GM12892 (cell line): ENCODE data around the gene PRKAR1B.

ENCODE experiments used
- POLR2A ChIP-seq: IDR thresholded peaks from 2 replicates; pipeline ENCODE4 v1.6.1; 2011; ENCODE audit warnings: low read depth, low read length, control low read depth
- TAF1 ChIP-seq: IDR thresholded peaks from 2 replicates; pipeline ENCODE4 v1.6.1; 2011; ENCODE audit warnings: low read depth, mild to moderate bottlenecking, control low read depth, low read length, borderline replicate concordance

- TF ChIP-seq POLR2A (no peak), TAF1 (no peak)
Measured at GRCh38 chr7:514242-514641, 212.8 kb downstream of the PRKAR1B start.
